ENCODE measurements around the gene MS4A6E. TPM values are rescaled to one million over a fixed set of nuclear protein-coding genes. Genes with fewer than 3 reads are reported as not detected.

MS4A6E gene
- total and polyA plus RNA-seq, 2 experiments from 2014 or later: not detected

DNA sequence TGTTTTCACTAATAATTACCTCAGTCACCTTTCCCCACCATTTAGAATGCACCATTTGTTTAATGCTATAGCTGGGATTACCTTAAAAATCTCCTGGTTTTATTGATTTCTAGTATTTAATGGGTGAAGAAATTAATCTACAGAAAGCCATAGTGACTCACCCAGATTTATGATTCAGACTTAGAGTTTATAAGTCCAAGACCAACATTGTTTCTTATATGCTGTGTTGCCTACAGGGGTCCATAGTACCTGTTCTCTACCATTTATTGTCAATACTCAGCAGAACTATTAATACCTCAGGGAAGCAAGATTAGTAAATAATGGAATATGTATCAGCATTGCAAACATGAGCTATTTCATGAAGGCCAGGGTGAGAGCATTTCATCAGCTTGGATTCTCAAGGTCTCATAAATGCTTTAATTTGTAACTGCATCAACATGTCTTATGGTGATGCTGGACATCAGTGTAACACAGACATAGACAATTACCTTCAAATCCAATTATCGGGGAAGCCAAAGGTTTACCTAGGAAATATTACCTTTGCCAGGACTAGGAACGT is 43.3 kb downstream of the MS4A6E start (continued):
- TF ChIP-seq JUNB (IDR thresholded peaks at IDR 0.05; ENCODE audit: unreplicated experiment) (no peak), ETS1 (IDR thresholded peaks at IDR 0.05) (no peak), POLR2AphosphoS5 (IDR thresholded peaks at IDR 0.05; ENCODE audit: low read depth) (no peak), CTCF (conservative IDR thresholded peaks at IDR 0.05; ENCODE audit: low read depth in 2 of 2) (no peak), CREB1 (CRISPR knock-in tag; IDR thresholded peaks at IDR 0.05; ENCODE audit: low read depth) (no peak)

DNA sequence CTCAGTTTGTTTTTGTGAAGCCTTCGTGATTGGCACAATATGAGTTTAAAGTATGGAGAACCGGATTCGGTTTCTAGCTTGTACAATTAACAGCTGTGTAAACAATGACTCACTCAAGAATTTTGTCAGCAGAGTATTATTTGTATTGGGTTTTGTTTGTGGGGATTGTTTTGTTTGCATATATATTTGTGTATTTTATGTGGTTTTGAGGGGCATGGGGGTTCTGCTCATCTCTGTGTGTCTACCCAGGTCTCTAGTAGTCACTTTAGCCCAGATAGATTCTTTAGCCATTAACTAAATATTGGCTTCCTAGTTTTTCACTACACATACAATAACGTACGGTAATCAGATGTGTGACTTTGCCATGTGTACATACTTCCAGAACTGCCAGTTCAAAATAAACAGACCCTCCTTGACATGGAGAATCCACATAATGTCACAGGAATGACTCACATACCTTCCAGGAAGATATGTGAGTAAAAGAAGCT is 43.8 kb downstream of the MS4A6E start:
- no peak overlapping the region for H3K4me3 ChIP-seq
- peaks cover 20% of the 10 kb centered on the region for H3K9me3 Mint-ChIP-seq
- H4K20me1 ChIP-seq (replicated peaks; ENCODE audit: insufficient read depth): no peaks in the 10 kb centered on the region
- no peaks in the 10 kb centered on the region for H3F3A ChIP-seq (replicated peaks; ENCODE audit: low read depth)
- peaks cover 3% of the 10 kb centered on the region for H3K27me3 Mint-ChIP-seq (ENCODE audit: insufficient read depth, low read depth, poor library complexity)
- no peaks in the 10 kb centered on the region; the same call in 1 of the 2 replicates for H3K36me3 ChIP-seq (ENCODE audit: insufficient read depth)
- no peak overlapping the region for H3K27ac ChIP-seq (ENCODE audit: low read depth)
- no peak overlapping the region for H3K4me3 Mint-ChIP-seq
- no peaks in the 10 kb centered on the region for H3K79me2 ChIP-seq (replicated peaks; ENCODE audit: insufficient read depth)
- no peaks in the 10 kb centered on the region for H3K27me3 ChIP-seq (ENCODE audit: insufficient read depth)
- H3K4me1 ChIP-seq (ENCODE audit: insufficient read depth): peaks cover 5% of the 10 kb centered on the region
- peaks cover 6% of the 10 kb centered on the region; the same call in 1 of the 3 replicates for H3K4me1 Mint-ChIP-seq
- no peak overlapping the region for H3K27ac Mint-ChIP-seq
- DNase-seq (ENCODE audit: low spot score) (no peak), ATAC-seq (no peak)
- H3K36me3 Mint-ChIP-seq (ENCODE audit: low read depth): peaks cover 16% of the 10 kb centered on the region
- H2AFZ ChIP-seq: no peak overlapping the region
- H3K9me2 ChIP-seq (ENCODE audit: insufficient read depth): peaks cover 14% of the 10 kb centered on the region
- no peak overlapping the region for H3K4me2 ChIP-seq
- TF ChIP-seq EZH2phosphoT487 (IDR thresholded peaks at IDR 0.05; ENCODE audit: unreplicated experiment) (no peak), POLR2AphosphoS5 (IDR thresholded peaks at IDR 0.05; ENCODE audit: low read depth) (no peak), ZNF331 (CRISPR knock-in tag; IDR thresholded peaks at IDR 0.05; ENCODE audit: low read depth) (no peak), CTCF (conservative IDR thresholded peaks at IDR 0.05; ENCODE audit: low read depth in 2 of 2) (no peak), JUNB (IDR thresholded peaks at IDR 0.05; ENCODE audit: unreplicated experiment) (no peak), EZH2 (IDR thresholded peaks at IDR 0.05; ENCODE audit: low read depth, unreplicated experiment) (no peak), ZNF114 (CRISPR knock-in tag; IDR thresholded peaks at IDR 0.05) (no peak)
- TF ChIP-seq, protein P1, sequence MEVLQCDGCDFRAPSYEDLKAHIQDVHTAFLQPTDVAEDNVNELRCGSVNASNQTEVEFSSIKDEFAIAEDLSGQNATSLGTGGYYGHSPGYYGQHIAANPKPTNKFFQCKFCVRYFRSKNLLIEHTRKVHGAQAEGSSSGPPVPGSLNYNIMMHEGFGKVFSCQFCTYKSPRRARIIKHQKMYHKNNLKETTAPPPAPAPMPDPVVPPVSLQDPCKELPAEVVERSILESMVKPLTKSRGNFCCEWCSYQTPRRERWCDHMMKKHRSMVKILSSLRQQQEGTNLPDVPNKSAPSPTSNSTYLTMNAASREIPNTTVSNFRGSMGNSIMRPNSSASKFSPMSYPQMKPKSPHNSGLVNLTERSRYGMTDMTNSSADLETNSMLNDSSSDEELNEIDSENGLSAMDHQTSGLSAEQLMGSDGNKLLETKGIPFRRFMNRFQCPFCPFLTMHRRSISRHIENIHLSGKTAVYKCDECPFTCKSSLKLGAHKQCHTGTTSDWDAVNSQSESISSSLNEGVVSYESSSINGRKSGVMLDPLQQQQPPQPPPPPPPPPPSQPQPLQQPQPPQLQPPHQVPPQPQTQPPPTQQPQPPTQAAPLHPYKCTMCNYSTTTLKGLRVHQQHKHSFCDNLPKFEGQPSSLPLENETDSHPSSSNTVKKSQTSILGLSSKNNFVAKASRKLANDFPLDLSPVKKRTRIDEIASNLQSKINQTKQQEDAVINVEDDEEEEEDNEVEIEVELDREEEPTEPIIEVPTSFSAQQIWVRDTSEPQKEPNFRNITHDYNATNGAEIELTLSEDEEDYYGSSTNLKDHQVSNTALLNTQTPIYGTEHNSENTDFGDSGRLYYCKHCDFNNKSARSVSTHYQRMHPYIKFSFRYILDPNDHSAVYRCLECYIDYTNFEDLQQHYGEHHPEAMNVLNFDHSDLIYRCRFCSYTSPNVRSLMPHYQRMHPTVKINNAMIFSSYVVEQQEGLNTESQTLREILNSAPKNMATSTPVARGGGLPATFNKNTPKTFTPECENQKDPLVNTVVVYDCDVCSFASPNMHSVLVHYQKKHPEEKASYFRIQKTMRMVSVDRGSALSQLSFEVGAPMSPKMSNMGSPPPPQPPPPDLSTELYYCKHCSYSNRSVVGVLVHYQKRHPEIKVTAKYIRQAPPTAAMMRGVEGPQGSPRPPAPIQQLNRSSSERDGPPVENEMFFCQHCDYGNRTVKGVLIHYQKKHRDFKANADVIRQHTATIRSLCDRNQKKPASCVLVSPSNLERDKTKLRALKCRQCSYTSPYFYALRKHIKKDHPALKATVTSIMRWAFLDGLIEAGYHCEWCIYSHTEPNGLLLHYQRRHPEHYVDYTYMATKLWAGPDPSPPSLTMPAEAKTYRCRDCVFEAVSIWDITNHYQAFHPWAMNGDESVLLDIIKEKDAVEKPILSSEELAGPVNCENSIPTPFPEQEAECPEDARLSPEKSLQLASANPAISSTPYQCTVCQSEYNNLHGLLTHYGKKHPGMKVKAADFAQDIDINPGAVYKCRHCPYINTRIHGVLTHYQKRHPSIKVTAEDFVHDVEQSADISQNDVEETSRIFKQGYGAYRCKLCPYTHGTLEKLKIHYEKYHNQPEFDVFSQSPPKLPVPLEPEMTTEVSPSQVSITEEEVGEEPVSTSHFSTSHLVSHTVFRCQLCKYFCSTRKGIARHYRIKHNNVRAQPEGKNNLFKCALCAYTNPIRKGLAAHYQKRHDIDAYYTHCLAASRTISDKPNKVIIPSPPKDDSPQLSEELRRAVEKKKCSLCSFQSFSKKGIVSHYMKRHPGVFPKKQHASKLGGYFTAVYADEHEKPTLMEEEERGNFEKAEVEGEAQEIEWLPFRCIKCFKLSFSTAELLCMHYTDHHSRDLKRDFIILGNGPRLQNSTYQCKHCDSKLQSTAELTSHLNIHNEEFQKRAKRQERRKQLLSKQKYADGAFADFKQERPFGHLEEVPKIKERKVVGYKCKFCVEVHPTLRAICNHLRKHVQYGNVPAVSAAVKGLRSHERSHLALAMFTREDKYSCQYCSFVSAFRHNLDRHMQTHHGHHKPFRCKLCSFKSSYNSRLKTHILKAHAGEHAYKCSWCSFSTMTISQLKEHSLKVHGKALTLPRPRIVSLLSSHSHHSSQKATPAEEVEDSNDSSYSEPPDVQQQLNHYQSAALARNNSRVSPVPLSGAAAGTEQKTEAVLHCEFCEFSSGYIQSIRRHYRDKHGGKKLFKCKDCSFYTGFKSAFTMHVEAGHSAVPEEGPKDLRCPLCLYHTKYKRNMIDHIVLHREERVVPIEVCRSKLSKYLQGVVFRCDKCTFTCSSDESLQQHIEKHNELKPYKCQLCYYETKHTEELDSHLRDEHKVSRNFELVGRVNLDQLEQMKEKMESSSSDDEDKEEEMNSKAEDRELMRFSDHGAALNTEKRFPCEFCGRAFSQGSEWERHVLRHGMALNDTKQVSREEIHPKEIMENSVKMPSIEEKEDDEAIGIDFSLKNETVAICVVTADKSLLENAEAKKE (CRISPR knock-in tag; IDR thresholded peaks at IDR 0.05): no peak

Measured in GM23338 (cell line).